K562 (cell line): ENCODE results near the gene CDADC1. TPM values are rescaled to one million over a fixed set of nuclear protein-coding genes. Genes with fewer than 3 reads are reported as not detected.

Experiments used
- ATAC-seq: fragments of 200-7000 bp; cut with Tn5 transposase; 3 replicates; pipeline ENCODE4 v1.9.1; 2020; ENCODE audit warnings: moderate library complexity
- BruUV-seq: library from RNA; stranded (reverse); fragments of 400-500 nt; replicated peaks from 2 replicates; lab custom pipeline; 2021; lab: Mats Ljungman, UMichigan
- CTCF ChIA-PET: fragments of 300-600 bp; formaldehyde crosslinking; extraction: SDS; loops from one replicate; lab custom pipeline; 2021; ENCODE audit warnings: low intra/inter-chr PET ratio; lab: Yijun Ruan, JAX
- POLR2A ChIA-PET: fragments of 300-600, 350-650 bp; sonication (Branson Sonifier 250); formaldehyde crosslinking; extraction: SDS; loops from one replicate; lab custom pipeline; 2021; ENCODE audit warnings: antibody characterized with exemption, inconsistent platforms; lab: Yijun Ruan, JAX
- DNase-seq, 4 experiments: peaks; one replicate each; pipeline versions ENCODE4 v3.0.0 to v3.0.0-alpha.2; 2011 to 2018; ENCODE audit warnings: low spot score in 3 of 4, mixed read lengths in 3 of 4; ENCODE audit errors: extremely low read depth in 1 of 4
- FAIRE-seq: peaks from 2 replicates; lab custom pipeline; 2011; peaks lifted over from hg19 to GRCh38; lab: Jason Lieb, UNC
- H2AFZ ChIP-seq: 2 replicates; pipeline ENCODE4 v1.6.0; 2011; ENCODE audit warnings: low read depth, low read length, control low read depth, inconsistent platforms
- H3K27ac ChIP-seq: fragments of 200-600 bp; 3 replicates; pipeline ENCODE4 v1.8.0; 2011; ENCODE audit warnings: low read depth, mild to moderate bottlenecking, control low read depth, inconsistent platforms, low read length, moderate library complexity, mixed read lengths; ENCODE audit errors: extremely low read depth
- H3K27me3 ChIP-seq, 2 experiments: fragments of 300-600 bp in 1 of 2; 2 replicates in 1 of 2; 3 replicates in 1 of 2; pipeline versions ENCODE4 v1.6.0 to v1.8.0; 2011; ENCODE audit warnings: inconsistent platforms in 2 of 2, low read length in 2 of 2, mild to moderate bottlenecking in 1 of 2, mixed read lengths in 1 of 2, moderate library complexity in 1 of 2; ENCODE audit not compliant: control insufficient read depth in 2 of 2, insufficient read depth in 2 of 2
- H3K36me3 ChIP-seq: fragments of 300-600 bp; 3 replicates; pipeline ENCODE4 v1.8.0; 2011; ENCODE audit warnings: mild to moderate bottlenecking, low read length, inconsistent platforms; ENCODE audit not compliant: control insufficient read depth, insufficient read depth
- H3K4me1 ChIP-seq, 2 experiments: fragments of 200-600 bp in 1 of 2; replicated peaks in 1 of 2; 2 replicates in 1 of 2; 3 replicates in 1 of 2; pipeline versions ENCODE4 v1.5.1 to v1.8.0; 2011; ENCODE audit warnings: inconsistent platforms in 2 of 2, low read length in 2 of 2, mild to moderate bottlenecking in 1 of 2, mixed read lengths in 1 of 2, moderate library complexity in 1 of 2; ENCODE audit not compliant: control insufficient read depth in 2 of 2, insufficient read depth in 2 of 2
- H3K4me2 ChIP-seq: 2 replicates; pipeline ENCODE4 v1.6.1; 2011; ENCODE audit warnings: low read length, control low read depth, inconsistent platforms, mixed read lengths; ENCODE audit not compliant: insufficient read depth
- H3K4me3 ChIP-seq: fragments of 200-600 bp; sonication (generic), shearing (Covaris generic); 2 replicates; pipeline ENCODE4 v1.5.1; 2016; ENCODE audit warnings: control low read depth, inconsistent platforms
- H3K79me2 ChIP-seq: fragments of 200-600 bp; 3 replicates; pipeline ENCODE4 v1.8.0; 2011; ENCODE audit warnings: low read length, inconsistent platforms; ENCODE audit not compliant: control insufficient read depth, insufficient read depth
- H3K9ac ChIP-seq, 2 experiments: 2 replicates each; pipeline versions ENCODE4 v1.6.0 to v1.6.1; 2011; ENCODE audit warnings: low read depth in 2 of 2, low read length in 2 of 2, control low read depth in 1 of 2, inconsistent platforms in 1 of 2, mild to moderate bottlenecking in 1 of 2, mixed read lengths in 1 of 2; ENCODE audit not compliant: insufficient read depth in 1 of 2
- H3K9me1 ChIP-seq: one replicate; pipeline ENCODE4 v1.6.0; 2011; ENCODE audit warnings: inconsistent platforms, mild to moderate bottlenecking, low read length, moderate library complexity; ENCODE audit not compliant: control insufficient read depth, insufficient read depth
- H3K9me3 ChIP-seq: replicated peaks from 2 replicates; pipeline ENCODE4 v1.5.1; 2011; ENCODE audit warnings: low read depth, low read length, inconsistent platforms; ENCODE audit not compliant: control insufficient read depth, insufficient read depth
- H4K20me1 ChIP-seq: replicated peaks from 2 replicates; pipeline ENCODE4 v1.6.1; 2011; ENCODE audit warnings: low read length, inconsistent platforms, mixed read lengths; ENCODE audit not compliant: control insufficient read depth, insufficient read depth
- CBFA2T3 ChIP-seq: fragments of 450-650 bp; IDR thresholded peaks from 2 replicates; pipeline ENCODE4 v1.6.1; 2017
- FOXJ3 ChIP-seq: sonication (generic); formaldehyde crosslinking; IDR thresholded peaks from 2 replicates; pipeline ENCODE4 v1.4.0; 2020; ENCODE audit warnings: mild to moderate bottlenecking, missing genetic modification reagents
- HDAC1 ChIP-seq, 2 experiments: fragments of 450-650 bp; IDR thresholded peaks; 2 replicates each; pipeline ENCODE4 v1.6.1; 2016 to 2017; ENCODE audit warnings: inconsistent platforms in 1 of 2, mild to moderate bottlenecking in 1 of 2, moderate library complexity in 1 of 2
- KAT7 ChIP-seq: sonication (generic); formaldehyde crosslinking; IDR thresholded peaks from 2 replicates; pipeline ENCODE4 v1.8.0; 2022; ENCODE audit warnings: missing genetic modification reagents, mild to moderate bottlenecking, borderline replicate concordance
- ZNF77 ChIP-seq: fragments of 250-450 bp; sonication (Bioruptor Pico); IDR thresholded peaks from 2 replicates; pipeline ENCODE4 v1.5.0; 2020
- WGBS: fragments of 100-300 bp; shearing (Covaris generic); methylation state at CpG from one replicate; pipeline ENCODE4 v1.1.6; 2016; ENCODE audit warnings: low coverage, mixed read lengths; ENCODE audit not compliant: insufficient coverage; ENCODE audit errors: missing lambda C conversion rate; 5-methylcytosine and 5-hydroxymethylcytosine counted together
- in situ Hi-C: fragments of 300-500 bp; cut with MboI; formaldehyde crosslinking; loops from 4 replicates; pipeline ENCODE4 v1.15.0; 2018; ENCODE audit warnings: inconsistent platforms, mixed read lengths
- intact Hi-C: fragments of 100-400 bp; cut with micrococcal nuclease; formaldehyde crosslinking; loops from 2 replicates; pipeline ENCODE4 v1.14.2; 2022
- polyA plus RNA-seq, 8 experiments: library from polyadenylated mRNA; depleted of rRNA in 4 of 8; stranded (reverse) in 5 of 8; unstranded in 3 of 8; fragments of >200 nt; fragmentation: Nextera tagmentation in 2 of 8; fragmentation: Illumina TruSeq in 1 of 8; extraction: Ambion mirVana in 2 of 8; extraction: Trizol in 1 of 8; gene quantifications; 2 replicates each; pipeline versions ENCODE4 v1.2.1 to v1.2.3, GENCODE V29; 2011 to 2014; ENCODE audit warnings: inconsistent platforms in 1 of 8, missing spikeins in 1 of 8
- total RNA-seq, 7 experiments: library from RNA; depleted of rRNA in 6 of 7; stranded (reverse); fragments of >200 nt in 6 of 7; fragmentation: Illumina TruSeq in 2 of 7; extraction: Trizol in 2 of 7; gene quantifications; 2 replicates each; pipeline versions ENCODE4 v1.2.1 to v1.2.3, GENCODE V29; 2011 to 2021; ENCODE audit warnings: low replicate concordance in 1 of 7

CDADC1 gene
- total and polyA plus RNA-seq, 9 of the 15 experiments (the other 6 are each of a cell fraction or from before 2014, with no cell fraction given), result 4.1 to 11.8 (median 6.3) TPM

- Histone ChIP-seq H3K27me3 (no peaks in the 10 kb centered on the region), H3K36me3 (no peaks in the 10 kb centered on the region), H3K79me2 (no peaks in the 10 kb centered on the region), H2AFZ (no peak overlapping the region), H3K27ac (no peak overlapping the region), H3K9me1 (no peaks in the 10 kb centered on the region), H3K9me3 (no peaks in the 10 kb centered on the region), H4K20me1 (no peaks in the 10 kb centered on the region), H3K4me2 (no peak overlapping the region), H3K4me3 (no peak overlapping the region), H3K9ac (no peak overlapping the region), H3K4me1 (peaks cover 2 to 6% of the 10 kb centered on the region in 2 experiments; a peak in 3 of 5 replicates)
- 49% methylated on average over 6 of the region's 7 CpGs for WGBS
- FAIRE-seq, result no peak
- no peak for ATAC-seq
- POLR2A ChIA-PET, result interaction anchor here (0.6 to 0.7 kb wide), 2 partner anchors 9 to 43 kb away, joined by 3 read pairs; no protein-coding TSS in a partner anchor
- intact Hi-C loops (loop anchor here (5.0 kb wide), 1 partner anchor 120 kb away; no protein-coding TSS in a partner anchor), in situ Hi-C loops (loop anchor here (10.0 kb wide), 1 partner anchor 133 kb away; no protein-coding TSS in a partner anchor)
- no peak for TF ChIP-seq HDAC1 (IDR thresholded peaks at IDR 0.05)
- CTCF ChIA-PET, result interaction anchor here (0.5 to 2.8 kb wide), 3 partner anchors 135 to 305 kb away, joined by 5 to 17 read pairs (median 11); no protein-coding TSS in a partner anchor
- BruUV-seq, result no TSS peak
- DNase-seq, result no peak
Measured at GRCh38 chr13:49302222-49302621, 54.5 kb downstream of the CDADC1 start.

DNA sequence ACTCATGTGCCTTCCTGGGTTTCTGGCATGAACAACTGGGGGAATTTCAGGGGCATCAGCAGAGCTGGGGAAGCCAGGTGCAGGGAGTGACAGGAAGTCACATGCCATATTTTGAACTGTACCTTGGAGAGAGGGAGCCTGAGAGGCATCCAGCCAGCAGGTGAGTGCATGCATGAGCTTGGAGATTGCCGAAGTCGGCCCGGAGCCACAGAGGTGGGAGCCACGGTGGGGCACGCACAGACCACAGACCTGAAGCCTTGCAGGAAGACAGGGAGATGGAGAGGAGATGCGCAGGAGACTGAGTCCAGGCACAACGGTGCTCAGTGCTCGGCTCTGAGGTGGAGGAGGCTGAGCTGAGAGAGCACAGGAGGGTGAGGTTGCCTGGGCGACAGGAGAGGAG is 55.1 kb downstream of the CDADC1 start:
- intact Hi-C loops, result loop anchor here (5.0 kb wide), 1 partner anchor 119 kb away; no protein-coding TSS in a partner anchor

More for the DNA sequence above, 55.1 kb downstream of the CDADC1 start:
- H3K4me1 ChIP-seq, result peaks cover 2 to 6% of the 10 kb centered on the region in 2 experiments; a peak in 3 of 5 replicates
- CTCF ChIA-PET, result interaction anchor here (2.8 kb wide), 1 partner anchor 304 kb away, joined by 11 read pairs; no protein-coding TSS in a partner anchor
- no peak overlapping the region for H3K27ac ChIP-seq
- DNase-seq, result no peak
- H3K36me3 ChIP-seq, result no peaks in the 10 kb centered on the region
- FAIRE-seq, result no peak
- WGBS, result 59% methylated on average over 8 of the region's 9 CpGs
- no peaks in the 10 kb centered on the region for H3K9me1 ChIP-seq
- H3K9ac ChIP-seq, result no peak overlapping the region
- BruUV-seq, result no TSS peak
- no peaks in the 10 kb centered on the region for H4K20me1 ChIP-seq
- H2AFZ ChIP-seq, result no peak overlapping the region
- POLR2A ChIA-PET, result interaction anchor here (0.6 to 0.7 kb wide), 2 partner anchors 10 to 44 kb away, joined by 3 read pairs; no protein-coding TSS in a partner anchor
- TF ChIP-seq ZNF77, result no peak
- TF ChIP-seq CBFA2T3, result no peak
- TF ChIP-seq KAT7, result no peak
- no peak for TF ChIP-seq FOXJ3 (CRISPR knock-in tag)
- no peak overlapping the region for H3K4me3 ChIP-seq
- no peak for ATAC-seq
- no peaks in the 10 kb centered on the region for H3K27me3 ChIP-seq
- no peaks in the 10 kb centered on the region for H3K79me2 ChIP-seq
- in situ Hi-C loops, result loop anchor here (10.0 kb wide), 1 partner anchor 132 kb away; no protein-coding TSS in a partner anchor
- H3K4me2 ChIP-seq, result no peak overlapping the region
- H3K9me3 ChIP-seq, result no peaks in the 10 kb centered on the region
